Right ventricle myocardium inferior (tissue), 1 donor: ENCODE measurements around the gene RBMX. TPM values are rescaled to one million over a fixed set of nuclear protein-coding genes. Genes with fewer than 3 reads are reported as not detected.
"Not testable (repeated sequence)": the region's sequence is repeated elsewhere in the genome, so short reads cannot be mapped to it uniquely, and the experiment has no call there.

ENCODE experiments used
- ATAC-seq: fragments of 200-7000 bp; cut with Tn5 transposase; one replicate; pipeline ENCODE4 v1.9.1; 2020; ENCODE audit warnings: mild to moderate bottlenecking, moderate library complexity
- DNase-seq: peaks from one replicate; pipeline ENCODE4 v3.0.0; 2021; ENCODE audit errors: missing footprints
- intact Hi-C: fragments of 100-400 bp; cut with DNase I; formaldehyde crosslinking; loops from one replicate; pipeline ENCODE4 v1.11.0; 2022
- long read RNA-seq: library from polyadenylated mRNA; unstranded; transcript quantifications from one replicate; pipeline ENCODE4 v2.0.0, GENCODE V29; 2021
- total RNA-seq: library from RNA; stranded (reverse); fragmentation: NEBNext Ultra II Directional; extraction: Animal tissue kit (Norgen Biotek cat#: 25700); gene quantifications from one replicate; pipeline ENCODE4 v1.2.1, GENCODE V29; 2021
- donor health status: DM: no; HTN: yes; CAD: no; lungs with severe emphysema.

RBMX gene
- 73.5 TPM for total RNA-seq
- long read RNA-seq, transcript RBMX-201 (9 exons, 2,012 nt): major isoform, 42 of 54 reads
- long read RNA-seq, partial matches to known transcripts: 2 of 54 reads
- long read RNA-seq, other reads (novel, unspliced or antisense): 9 of 54 reads

- ATAC-seq (peak; percentile 96), DNase-seq (peak; percentile 89)
- intact Hi-C loops: loop anchor here (2.0 kb wide), 1 partner anchor 30 kb away; no protein-coding TSS in a partner anchor
Measured at GRCh38 chrX:136880452-136881013, at the start of gene RBMX. TSS of gene RBMX (minus strand) at chrX:136880725. CDS start at chrX:136879427, 1,298 bp downstream.

GRCh38 chrX:136921438-136921837 is 40.9 kb upstream of the RBMX start:
- intact Hi-C loops: not testable (repeated sequence)

GRCh38 chrX:136920001-136920400 is 39.5 kb upstream of the RBMX start:
- no peak for ATAC-seq
- DNase-seq: no peak
- intact Hi-C loops: no loop called here

More at GRCh38 chrX:136921438-136921837, 40.9 kb upstream of the RBMX start:
- DNase-seq, ATAC-seq: not testable (repeated sequence)

GRCh38 chrX:136916827-136917226 is 36.3 kb upstream of the RBMX start:
- ATAC-seq: no peak
- intact Hi-C loops: no loop called here
- DNase-seq: no peak

- not testable (repeated sequence) for DNase-seq, ATAC-seq
- intact Hi-C loops: loop anchor here (2.0 kb wide), 1 partner anchor 31 kb away; the partner anchor contains the start of gene RBMX
Measured at GRCh38 chrX:136911661-136912060, 31.1 kb upstream of the RBMX start.

- intact Hi-C loops: loop anchor here (2.0 kb wide), 1 partner anchor 30 kb away; the partner anchor contains the start of gene RBMX
- ATAC-seq (no peak), DNase-seq (no peak)
Measured at GRCh38 chrX:136911253-136911652, 30.7 kb upstream of the RBMX start.

- intact Hi-C loops: loop anchor here (2.0 kb wide), 1 partner anchor 30 kb away; the partner anchor contains the start of gene RBMX
Measured at GRCh38 chrX:136910565-136911035, 30.1 kb upstream of the RBMX start.

GRCh38 chrX:136909706-136910564 is 29.4 kb upstream of the RBMX start:
- intact Hi-C loops: loop anchor here (2.0 kb wide), 1 partner anchor 29 kb away; the partner anchor contains the start of gene RBMX
- DNase-seq: peak; percentile 80
- peak; percentile 87 for ATAC-seq

More at GRCh38 chrX:136910565-136911035, 30.1 kb upstream of the RBMX start:
- ATAC-seq (no peak), DNase-seq (no peak)

GRCh38 chrX:136909119-136909705 is 28.7 kb upstream of the RBMX start:
- intact Hi-C loops: no loop called here
- peak; percentile 92 for ATAC-seq

GRCh38 chrX:136907621-136908020 is 27.1 kb upstream of the RBMX start:
- intact Hi-C loops: no loop called here
- DNase-seq: peak; percentile 69

More at GRCh38 chrX:136909119-136909705, 28.7 kb upstream of the RBMX start:
- peak; percentile 86 for DNase-seq

GRCh38 chrX:136906921-136907510 is 26.5 kb upstream of the RBMX start:
- DNase-seq: no peak
- intact Hi-C loops: no loop called here
- ATAC-seq: no peak

More at GRCh38 chrX:136907621-136908020, 27.1 kb upstream of the RBMX start:
- no peak for ATAC-seq

GRCh38 chrX:136904067-136904466 is 23.5 kb upstream of the RBMX start:
- intact Hi-C loops, DNase-seq, ATAC-seq: not testable (repeated sequence)

- ATAC-seq, intact Hi-C loops, DNase-seq: not testable (repeated sequence)
Measured at GRCh38 chrX:136900071-136900470, 19.5 kb upstream of the RBMX start.

GRCh38 chrX:136899221-136899620 is 18.7 kb upstream of the RBMX start:
- ATAC-seq: no peak
- intact Hi-C loops: no loop called here

GRCh38 chrX:136898752-136899151 is 18.2 kb upstream of the RBMX start:
- ATAC-seq, DNase-seq, intact Hi-C loops: not testable (repeated sequence)

More at GRCh38 chrX:136899221-136899620, 18.7 kb upstream of the RBMX start:
- no peak for DNase-seq

- intact Hi-C loops: no loop called here
- ATAC-seq (no peak), DNase-seq (no peak)
Measured at GRCh38 chrX:136896121-136896914, 15.8 kb upstream of the RBMX start.

- intact Hi-C loops: no loop called here
- no peak for ATAC-seq
- DNase-seq: no peak
Measured at GRCh38 chrX:136892412-136892811, 11.9 kb upstream of the RBMX start.
